K562 (cell line): ENCODE measurements around the gene POLR3K. TPM values are rescaled to one million over a fixed set of nuclear protein-coding genes. Genes with fewer than 3 reads are reported as not detected.

Experiments
- BCL6 ChIP-seq: fragments of 250-450 bp; sonication (Bioruptor Pico); IDR thresholded peaks from 2 replicates; pipeline ENCODE4 v1.4.0; 2020
- CCNT2 ChIP-seq: IDR thresholded peaks from 2 replicates; pipeline ENCODE4 v1.6.1; 2011; ENCODE audit warnings: borderline replicate concordance, low read depth, mild to moderate bottlenecking, moderate library complexity, mixed read lengths, low read length; ENCODE audit not compliant: insufficient read length; ENCODE audit errors: extremely low read depth
- ESRRA ChIP-seq: fragments of 450-650 bp; IDR thresholded peaks from 2 replicates; pipeline ENCODE4 v1.6.1; 2014; ENCODE audit warnings: low read depth, mild to moderate bottlenecking, moderate library complexity, borderline replicate concordance
- IFI16 ChIP-seq: fragments of 250-450 bp; sonication (Bioruptor Pico); IDR thresholded peaks from 2 replicates; pipeline ENCODE4 v2.1.2; 2022; ENCODE audit warnings: mild to moderate bottlenecking, inconsistent platforms
- NEUROD1 ChIP-seq: fragments of 150-350 bp; IDR thresholded peaks from 2 replicates; pipeline ENCODE4 v1.6.1; 2014; ENCODE audit warnings: borderline replicate concordance, low read length, low read depth; ENCODE audit not compliant: partially characterized antibody
- PTBP1 ChIP-seq: fragments of 200-400 bp; formaldehyde crosslinking; IDR thresholded peaks from 2 replicates; pipeline ENCODE4 v1.6.1; 2017; ENCODE audit warnings: low read depth, low read length
- RUNX1 ChIP-seq: sonication (generic); IDR thresholded peaks from 2 replicates; pipeline ENCODE4 v1.6.1; 2016; ENCODE audit warnings: antibody characterized with exemption, low read depth
- SMAD4 ChIP-seq: fragments of 250-450 bp; sonication (Bioruptor Pico); conservative IDR thresholded peaks from 2 replicates; pipeline ENCODE4 v1.8.0; 2021; ENCODE audit warnings: inconsistent platforms, mild to moderate bottlenecking, moderate library complexity
- ZBTB1 ChIP-seq: sonication (generic); formaldehyde crosslinking; IDR thresholded peaks from 2 replicates; pipeline ENCODE4 v1.8.1; 2023; ENCODE audit warnings: missing genetic modification reagents, low read depth, mild to moderate bottlenecking, borderline replicate concordance
- ZFP30 ChIP-seq: fragments of 250-450 bp; sonication (Bioruptor Pico); IDR thresholded peaks from 2 replicates; pipeline ENCODE4 v1.8.0; 2022; ENCODE audit warnings: moderate library complexity, mild to moderate bottlenecking, inconsistent platforms, borderline replicate concordance
- ZNF134 ChIP-seq: fragments of 250-450 bp; sonication (Bioruptor Pico); conservative IDR thresholded peaks from 2 replicates; pipeline ENCODE4 v1.4.0; 2020
- ZNF146 ChIP-seq: IDR thresholded peaks from one replicate; pipeline ENCODE4 v1.6.1; 2018; ENCODE audit warnings: missing compliant biosample characterization; ENCODE audit not compliant: unreplicated experiment
- ZNF445 ChIP-seq: fragments of 250-450 bp; sonication (Bioruptor Pico); IDR thresholded peaks from 2 replicates; pipeline ENCODE4 v1.4.0; 2020; ENCODE audit warnings: low read depth, mild to moderate bottlenecking, moderate library complexity
- ZNF699 ChIP-seq: fragments of 250-450 bp; sonication (Bioruptor Pico); IDR thresholded peaks from 2 replicates; pipeline ENCODE4 v1.8.0; 2021; ENCODE audit warnings: mild to moderate bottlenecking, moderate library complexity; ENCODE audit not compliant: insufficient replicate concordance
- polyA plus RNA-seq, 8 experiments: library from polyadenylated mRNA; depleted of rRNA in 4 of 8; stranded (reverse) in 5 of 8; unstranded in 3 of 8; fragments of >200 nt; fragmentation: Nextera tagmentation in 2 of 8; fragmentation: Illumina TruSeq in 1 of 8; extraction: Ambion mirVana in 2 of 8; extraction: Trizol in 1 of 8; gene quantifications; 2 replicates each; pipeline versions ENCODE4 v1.2.1 to v1.2.3, GENCODE V29; 2011 to 2014; ENCODE audit warnings: inconsistent platforms in 1 of 8, missing spikeins in 1 of 8
- total RNA-seq, 7 experiments: library from RNA; depleted of rRNA in 6 of 7; stranded (reverse); fragments of >200 nt in 6 of 7; fragmentation: Illumina TruSeq in 2 of 7; extraction: Trizol in 2 of 7; gene quantifications; 2 replicates each; pipeline versions ENCODE4 v1.2.1 to v1.2.3, GENCODE V29; 2011 to 2021; ENCODE audit warnings: low replicate concordance in 1 of 7
- TF ChIP-seq, protein P1 (sequence below): fragments of 200-800 bp; sonication (Bioruptor generic); IDR thresholded peaks from 2 replicates; pipeline ENCODE4 v1.6.1; 2016; ENCODE audit warnings: missing genetic modification characterization, missing compliant biosample characterization
- TF ChIP-seq, protein P2 (sequence below): fragments of 450-650 bp; IDR thresholded peaks from 2 replicates; pipeline ENCODE4 v1.6.1; 2016; ENCODE audit warnings: mild to moderate bottlenecking
- TF ChIP-seq, protein P3 (sequence below): fragments of 250-450 bp; sonication (Bioruptor Pico); IDR thresholded peaks from 2 replicates; pipeline ENCODE4 v1.9.0; 2021; ENCODE audit warnings: mild to moderate bottlenecking, inconsistent platforms

Gene POLR3K
- total and polyA plus RNA-seq, 9 of the 15 experiments (the other 6 are each of a cell fraction or from before 2014, with no cell fraction given) = 42.1 to 315 (median 86.7) TPM

DNA sequence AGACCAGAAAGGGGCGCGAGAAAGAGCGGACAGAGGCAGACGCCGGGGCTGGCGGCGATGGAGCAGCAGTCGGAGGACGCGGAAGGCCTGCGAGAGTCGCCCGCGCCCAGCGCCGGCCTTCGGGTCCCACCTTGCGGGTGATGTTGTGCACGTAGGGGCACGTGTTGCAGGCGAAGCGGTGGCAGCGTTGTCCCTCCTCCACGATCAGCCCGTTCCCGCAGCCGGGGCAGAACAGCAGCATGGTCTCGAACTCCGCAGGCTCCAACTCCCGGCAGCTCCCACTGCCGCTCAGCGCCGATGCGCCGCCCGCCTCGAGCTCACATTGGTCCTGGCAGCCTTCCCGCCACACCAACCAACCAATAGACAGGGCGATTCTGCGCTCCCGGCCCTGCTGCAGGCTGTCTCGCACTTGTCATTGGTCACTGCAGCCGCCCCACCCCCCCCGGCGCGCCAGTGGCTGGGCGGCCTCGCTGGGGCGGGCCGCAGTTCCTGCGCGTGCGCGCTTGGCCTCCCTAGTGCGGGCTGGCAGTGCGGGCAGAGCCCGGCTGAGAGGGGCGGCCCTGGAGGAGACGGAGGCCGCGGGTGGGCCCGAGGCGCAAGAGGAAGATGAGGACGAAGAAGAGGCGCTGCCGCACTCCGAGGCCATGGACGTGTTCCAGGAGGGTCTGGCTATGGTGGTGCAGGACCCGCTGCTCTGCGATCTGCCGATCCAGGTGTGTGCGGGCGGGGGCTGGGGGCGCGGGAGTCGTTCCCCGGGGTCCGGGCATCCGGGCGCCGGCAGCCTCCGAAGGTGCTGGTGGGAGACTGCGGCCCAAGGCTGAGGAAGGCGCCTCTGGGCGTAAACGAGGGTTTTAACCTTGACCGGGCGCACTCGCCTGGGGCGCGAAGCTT lies at the start of gene POLR3K, which contains the start of gene SNRNP25 (continued):
- TF ChIP-seq, protein P1, sequence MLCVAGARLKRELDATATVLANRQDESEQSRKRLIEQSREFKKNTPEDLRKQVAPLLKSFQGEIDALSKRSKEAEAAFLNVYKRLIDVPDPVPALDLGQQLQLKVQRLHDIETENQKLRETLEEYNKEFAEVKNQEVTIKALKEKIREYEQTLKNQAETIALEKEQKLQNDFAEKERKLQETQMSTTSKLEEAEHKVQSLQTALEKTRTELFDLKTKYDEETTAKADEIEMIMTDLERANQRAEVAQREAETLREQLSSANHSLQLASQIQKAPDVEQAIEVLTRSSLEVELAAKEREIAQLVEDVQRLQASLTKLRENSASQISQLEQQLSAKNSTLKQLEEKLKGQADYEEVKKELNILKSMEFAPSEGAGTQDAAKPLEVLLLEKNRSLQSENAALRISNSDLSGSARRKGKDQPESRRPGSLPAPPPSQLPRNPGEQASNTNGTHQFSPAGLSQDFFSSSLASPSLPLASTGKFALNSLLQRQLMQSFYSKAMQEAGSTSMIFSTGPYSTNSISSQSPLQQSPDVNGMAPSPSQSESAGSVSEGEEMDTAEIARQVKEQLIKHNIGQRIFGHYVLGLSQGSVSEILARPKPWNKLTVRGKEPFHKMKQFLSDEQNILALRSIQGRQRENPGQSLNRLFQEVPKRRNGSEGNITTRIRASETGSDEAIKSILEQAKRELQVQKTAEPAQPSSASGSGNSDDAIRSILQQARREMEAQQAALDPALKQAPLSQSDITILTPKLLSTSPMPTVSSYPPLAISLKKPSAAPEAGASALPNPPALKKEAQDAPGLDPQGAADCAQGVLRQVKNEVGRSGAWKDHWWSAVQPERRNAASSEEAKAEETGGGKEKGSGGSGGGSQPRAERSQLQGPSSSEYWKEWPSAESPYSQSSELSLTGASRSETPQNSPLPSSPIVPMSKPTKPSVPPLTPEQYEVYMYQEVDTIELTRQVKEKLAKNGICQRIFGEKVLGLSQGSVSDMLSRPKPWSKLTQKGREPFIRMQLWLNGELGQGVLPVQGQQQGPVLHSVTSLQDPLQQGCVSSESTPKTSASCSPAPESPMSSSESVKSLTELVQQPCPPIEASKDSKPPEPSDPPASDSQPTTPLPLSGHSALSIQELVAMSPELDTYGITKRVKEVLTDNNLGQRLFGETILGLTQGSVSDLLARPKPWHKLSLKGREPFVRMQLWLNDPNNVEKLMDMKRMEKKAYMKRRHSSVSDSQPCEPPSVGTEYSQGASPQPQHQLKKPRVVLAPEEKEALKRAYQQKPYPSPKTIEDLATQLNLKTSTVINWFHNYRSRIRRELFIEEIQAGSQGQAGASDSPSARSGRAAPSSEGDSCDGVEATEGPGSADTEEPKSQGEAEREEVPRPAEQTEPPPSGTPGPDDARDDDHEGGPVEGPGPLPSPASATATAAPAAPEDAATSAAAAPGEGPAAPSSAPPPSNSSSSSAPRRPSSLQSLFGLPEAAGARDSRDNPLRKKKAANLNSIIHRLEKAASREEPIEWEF (CRISPR knock-in tag) = no peak
- TF ChIP-seq ZNF134 (CRISPR knock-in tag) (no peak), IFI16 (CRISPR knock-in tag) (no peak), ZNF445 (CRISPR knock-in tag) (no peak), ESRRA (no peak; the same call in 1 of the 2 replicates), SMAD4 (CRISPR knock-in tag) (0 out of 2 replicates have a peak, but pooled peaks have one; percentile 30), ZFP30 (CRISPR knock-in tag) (no peak), ZNF146 (CRISPR knock-in tag) (peak; percentile 20), PTBP1 (no peak), BCL6 (CRISPR knock-in tag) (no peak), NEUROD1 (peak; percentile 74), RUNX1 (no peak), ZNF699 (CRISPR knock-in tag) (no peak), CCNT2 (peak; percentile 63), ZBTB1 (no peak)
- TF ChIP-seq, protein P2, sequence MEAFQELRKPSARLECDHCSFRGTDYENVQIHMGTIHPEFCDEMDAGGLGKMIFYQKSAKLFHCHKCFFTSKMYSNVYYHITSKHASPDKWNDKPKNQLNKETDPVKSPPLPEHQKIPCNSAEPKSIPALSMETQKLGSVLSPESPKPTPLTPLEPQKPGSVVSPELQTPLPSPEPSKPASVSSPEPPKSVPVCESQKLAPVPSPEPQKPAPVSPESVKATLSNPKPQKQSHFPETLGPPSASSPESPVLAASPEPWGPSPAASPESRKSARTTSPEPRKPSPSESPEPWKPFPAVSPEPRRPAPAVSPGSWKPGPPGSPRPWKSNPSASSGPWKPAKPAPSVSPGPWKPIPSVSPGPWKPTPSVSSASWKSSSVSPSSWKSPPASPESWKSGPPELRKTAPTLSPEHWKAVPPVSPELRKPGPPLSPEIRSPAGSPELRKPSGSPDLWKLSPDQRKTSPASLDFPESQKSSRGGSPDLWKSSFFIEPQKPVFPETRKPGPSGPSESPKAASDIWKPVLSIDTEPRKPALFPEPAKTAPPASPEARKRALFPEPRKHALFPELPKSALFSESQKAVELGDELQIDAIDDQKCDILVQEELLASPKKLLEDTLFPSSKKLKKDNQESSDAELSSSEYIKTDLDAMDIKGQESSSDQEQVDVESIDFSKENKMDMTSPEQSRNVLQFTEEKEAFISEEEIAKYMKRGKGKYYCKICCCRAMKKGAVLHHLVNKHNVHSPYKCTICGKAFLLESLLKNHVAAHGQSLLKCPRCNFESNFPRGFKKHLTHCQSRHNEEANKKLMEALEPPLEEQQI = no peak
- TF ChIP-seq, protein P3, sequence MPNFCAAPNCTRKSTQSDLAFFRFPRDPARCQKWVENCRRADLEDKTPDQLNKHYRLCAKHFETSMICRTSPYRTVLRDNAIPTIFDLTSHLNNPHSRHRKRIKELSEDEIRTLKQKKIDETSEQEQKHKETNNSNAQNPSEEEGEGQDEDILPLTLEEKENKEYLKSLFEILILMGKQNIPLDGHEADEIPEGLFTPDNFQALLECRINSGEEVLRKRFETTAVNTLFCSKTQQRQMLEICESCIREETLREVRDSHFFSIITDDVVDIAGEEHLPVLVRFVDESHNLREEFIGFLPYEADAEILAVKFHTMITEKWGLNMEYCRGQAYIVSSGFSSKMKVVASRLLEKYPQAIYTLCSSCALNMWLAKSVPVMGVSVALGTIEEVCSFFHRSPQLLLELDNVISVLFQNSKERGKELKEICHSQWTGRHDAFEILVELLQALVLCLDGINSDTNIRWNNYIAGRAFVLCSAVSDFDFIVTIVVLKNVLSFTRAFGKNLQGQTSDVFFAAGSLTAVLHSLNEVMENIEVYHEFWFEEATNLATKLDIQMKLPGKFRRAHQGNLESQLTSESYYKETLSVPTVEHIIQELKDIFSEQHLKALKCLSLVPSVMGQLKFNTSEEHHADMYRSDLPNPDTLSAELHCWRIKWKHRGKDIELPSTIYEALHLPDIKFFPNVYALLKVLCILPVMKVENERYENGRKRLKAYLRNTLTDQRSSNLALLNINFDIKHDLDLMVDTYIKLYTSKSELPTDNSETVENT (CRISPR knock-in tag) = peak; percentile 57
